ENCODE data around the gene JAG2.

The JAG2 gene

GRCh38 chr14:105166571-105167302 lies 1.8 kb downstream of the JAG2 start:
- DNase-seq: no peak

- DNase-seq: no peak
Measured at GRCh38 chr14:105165761-105166485, 2.7 kb downstream of the JAG2 start.

- no peak for DNase-seq
Measured at GRCh38 chr14:105165134-105165704, 3.4 kb downstream of the JAG2 start.

- DNase-seq: no peak
Measured at GRCh38 chr14:105163040-105163742, 5.4 kb downstream of the JAG2 start.

DNA sequence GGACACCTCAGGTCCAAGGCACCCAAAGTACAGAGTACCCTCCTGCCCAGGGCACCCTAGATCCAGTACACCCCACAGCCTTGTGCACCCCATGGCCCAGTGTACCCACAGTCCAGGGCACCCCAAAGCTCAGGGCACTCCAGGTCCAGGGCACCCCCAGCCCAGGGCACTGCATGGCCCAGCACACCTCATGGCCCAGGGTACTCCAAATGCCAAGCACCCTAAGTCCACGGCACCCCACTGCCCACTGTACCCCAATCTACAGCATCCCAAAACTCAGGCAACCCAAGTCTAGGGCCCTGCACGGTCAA lies 6.0 kb downstream of the JAG2 start:
- no peak for DNase-seq

GRCh38 chr14:105161964-105162668 lies 6.5 kb downstream of the JAG2 start:
- peak in 19 of 56 donors; percentile 6 to 67 (median 25) for DNase-seq

- no peak for DNase-seq
Measured at GRCh38 chr14:105161309-105161708, 7.3 kb downstream of the JAG2 start.

GRCh38 chr14:105160776-105161175 lies 7.8 kb downstream of the JAG2 start:
- no peak for DNase-seq

DNA sequence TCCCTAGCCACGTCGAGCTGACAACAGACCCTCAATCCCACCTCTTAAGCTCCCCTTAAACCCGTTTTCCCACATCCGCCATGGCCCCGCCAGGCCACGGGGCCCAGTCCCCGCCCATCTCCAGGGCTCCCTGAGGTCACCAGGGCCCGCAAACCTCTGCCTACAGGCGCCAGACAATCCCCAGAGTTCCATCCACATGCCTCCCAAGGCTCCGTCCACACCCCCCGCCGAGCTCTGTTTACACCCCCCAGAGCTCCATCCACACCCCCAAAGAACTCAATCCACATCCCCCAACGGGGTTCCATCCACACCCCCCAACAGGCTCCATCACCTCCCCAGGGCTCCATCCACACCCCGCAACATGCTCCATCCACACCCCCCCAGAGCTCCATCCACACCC lies 9.2 kb downstream of the JAG2 start:
- DNase-seq: no peak

- no peak for DNase-seq
Measured at GRCh38 chr14:105158794-105159193, 9.8 kb downstream of the JAG2 start.

DNA sequence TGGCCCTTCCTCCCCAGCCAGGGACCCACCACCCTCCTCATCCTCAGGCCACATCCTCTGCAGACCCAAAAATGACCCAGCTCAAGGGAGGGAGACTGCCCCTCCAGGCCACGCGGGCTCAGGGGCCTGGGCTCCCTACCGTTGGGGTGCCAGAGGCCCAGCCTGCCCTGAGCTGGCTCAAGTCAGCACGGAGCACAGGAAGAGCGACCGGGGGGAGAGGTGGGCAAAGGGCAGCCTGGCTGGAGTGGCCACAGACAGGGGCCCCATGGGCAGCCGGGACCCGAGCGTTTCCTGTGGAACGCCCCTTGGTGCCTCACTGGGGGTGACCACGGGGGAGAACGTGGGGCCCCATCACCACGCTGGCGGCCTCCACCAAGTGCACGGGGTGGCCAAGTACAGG lies 10.7 kb downstream of the JAG2 start:
- no peak for DNase-seq

GRCh38 chr14:105156414-105157375 lies 11.9 kb downstream of the JAG2 start:
- no peak for DNase-seq

DNA sequence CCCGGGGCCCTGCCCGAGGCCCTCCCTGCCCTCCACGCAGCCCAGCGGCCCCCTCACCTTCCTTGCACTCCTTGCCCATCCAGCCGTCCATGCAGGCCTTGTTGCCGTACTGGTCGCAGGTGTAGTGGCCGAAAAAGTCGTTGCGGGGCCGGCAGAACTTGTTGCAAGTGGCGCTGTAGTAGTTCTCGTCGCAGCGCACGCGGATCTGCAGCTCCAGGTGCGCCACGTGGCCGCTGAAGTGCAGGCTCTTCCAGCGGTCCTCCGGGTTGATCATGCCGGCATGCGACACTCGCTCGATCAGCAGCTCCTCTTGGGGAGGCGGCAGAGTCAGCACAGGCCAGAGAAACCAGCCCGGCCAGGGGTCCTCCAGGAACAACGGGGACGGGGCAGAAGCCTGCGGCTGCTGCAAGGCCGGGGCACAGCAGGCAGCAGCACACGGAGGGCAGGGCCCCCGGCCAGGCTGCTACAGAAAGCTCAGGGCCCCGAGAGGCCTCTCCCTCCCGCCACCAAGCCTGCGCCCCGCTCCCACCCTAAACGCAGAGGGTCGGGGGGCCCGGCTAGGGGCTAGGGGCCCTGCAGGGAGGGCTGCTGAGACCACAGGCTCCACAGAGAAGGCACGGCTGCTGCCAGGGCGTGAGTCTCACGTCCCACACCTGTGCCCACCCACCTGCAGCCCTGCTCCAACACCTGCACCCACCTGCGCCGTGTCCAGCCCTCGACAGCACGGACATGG lies 12.7 kb downstream of the JAG2 start:
- DNase-seq: no peak

DNA sequence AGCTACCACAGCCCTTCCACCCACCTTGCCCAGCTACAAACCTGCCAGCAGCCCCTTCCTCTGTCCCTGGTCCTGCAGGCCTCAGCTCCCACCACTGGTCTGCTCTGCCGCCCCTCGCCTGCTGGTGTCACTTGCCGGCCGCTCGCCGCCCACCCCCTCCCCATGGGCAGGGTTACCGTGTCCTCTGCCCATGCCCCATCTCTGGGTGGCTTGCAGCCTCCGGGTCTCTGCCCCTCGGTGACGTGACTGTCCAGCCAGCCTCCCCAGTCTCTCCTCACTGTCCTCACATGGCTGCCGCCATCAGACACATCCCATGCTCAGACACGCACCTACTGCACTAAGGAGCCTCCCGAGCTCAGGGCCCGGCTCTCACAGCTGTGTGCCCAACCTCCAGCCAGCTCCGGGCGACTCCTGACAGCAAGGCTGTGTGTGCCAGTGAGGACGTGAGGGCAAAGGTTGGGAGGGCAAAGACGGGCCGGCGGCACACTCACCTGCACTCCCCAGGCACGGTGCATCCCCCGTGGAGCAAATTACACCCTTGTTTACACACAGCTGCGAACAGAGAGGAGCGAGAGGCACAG lies 13.4 kb downstream of the JAG2 start:
- no peak for DNase-seq

- DNase-seq: no peak
Measured at GRCh38 chr14:105154476-105154871, 14.1 kb downstream of the JAG2 start.

GRCh38 chr14:105153739-105154475 lies 14.7 kb downstream of the JAG2 start:
- DNase-seq: no peak

DNA sequence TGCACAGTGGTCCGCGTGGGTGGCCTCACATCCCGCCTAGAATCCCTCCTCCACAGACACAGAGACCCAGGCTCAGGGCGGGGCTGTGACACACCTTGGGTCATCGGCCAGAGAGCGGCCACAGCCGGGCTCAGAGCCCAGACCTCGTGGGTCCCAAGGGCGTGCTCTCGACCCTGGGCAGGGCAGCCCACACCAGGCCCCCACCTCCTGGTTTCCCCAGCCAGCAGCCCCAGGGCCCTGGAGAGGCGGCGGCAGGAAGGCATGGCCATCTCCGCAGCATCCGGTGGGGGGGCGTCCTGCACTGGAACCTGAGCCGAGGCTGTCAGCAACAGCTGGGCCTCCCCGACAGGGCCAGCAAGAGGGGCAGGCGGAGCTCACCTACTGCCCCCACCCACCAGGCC lies 15.2 kb downstream of the JAG2 start:
- DNase-seq: no peak

DNA sequence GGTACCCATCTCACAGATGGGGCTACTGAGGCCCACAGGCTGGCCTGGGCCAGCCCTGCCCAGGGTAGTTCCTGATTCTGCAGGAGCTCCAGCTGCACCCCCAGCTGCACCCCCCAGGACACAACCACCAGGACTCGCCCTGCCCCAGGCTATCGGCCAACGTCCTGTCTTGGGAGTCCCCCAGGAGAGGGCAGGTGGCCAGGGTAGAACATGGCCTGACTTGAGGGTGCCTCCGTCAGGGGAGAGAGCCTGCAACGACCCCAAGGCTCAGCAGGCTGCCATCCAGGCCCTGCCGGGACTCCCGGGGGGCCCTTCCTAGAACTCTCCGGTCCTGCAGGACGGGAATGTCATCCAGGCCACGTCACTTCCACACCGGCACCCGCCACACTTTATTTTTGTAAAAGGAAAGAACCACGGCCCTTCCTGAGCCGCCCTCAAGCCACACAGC lies 15.8 kb downstream of the JAG2 start:
- DNase-seq: no peak
